Measurements from ENCODE around the gene NUS1. TPM values are rescaled to one million over a fixed set of nuclear protein-coding genes. Genes with fewer than 3 reads are reported as not detected.
"Not testable (repeated sequence)": the region's sequence is repeated elsewhere in the genome, so short reads cannot be mapped to it uniquely, and the experiment has no call there.

Gene NUS1
- total and polyA plus RNA-seq, 2 donors from 2014 or later: 21.4 to 35.8 TPM

GRCh38 chr6:117740605-117741004 is 65.3 kb downstream of the NUS1 start:
- Histone ChIP-seq H3K27ac (ENCODE audit: low read depth in 2 of 2, low read length in 2 of 2) (no peak overlapping the region), H3K9me3 (ENCODE audit: control insufficient read depth in 2 of 3, insufficient read depth in 1 of 3, low read length in 3 of 3) (no peaks in the 10 kb centered on the region), H3K9ac (ENCODE audit: low read length in 3 of 3) (no peak overlapping the region), H3K36me3 (ENCODE audit: control insufficient read depth in 2 of 3, insufficient read depth in 3 of 3, low read length in 3 of 3) (no peaks in the 10 kb centered on the region), H3K27me3 (ENCODE audit: control insufficient read depth, insufficient read depth, low read length) (no peaks in the 10 kb centered on the region), H3K4me3 (ENCODE audit: low read length in 3 of 3) (no peak overlapping the region), H3K4me1 (ENCODE audit: control insufficient read depth in 2 of 3, insufficient read depth in 2 of 3, low read depth in 1 of 3, low read length in 3 of 3) (no peaks in the 10 kb centered on the region)
- TF ChIP-seq CTCF (IDR thresholded peaks at IDR 0.05; ENCODE audit: borderline replicate concordance, extremely low read depth, insufficient read depth): no peak
- intact Hi-C loops (cut with DNase I): no loop called here
- no peak for FAIRE-seq
- DNase-seq: no peak

- H3K9me3 ChIP-seq (ENCODE audit: control insufficient read depth in 2 of 3, insufficient read depth in 1 of 3, low read length in 3 of 3); H3K27me3 ChIP-seq (ENCODE audit: control insufficient read depth, insufficient read depth, low read length); H3K27ac ChIP-seq (ENCODE audit: low read depth in 2 of 2, low read length in 2 of 2); H3K4me1 ChIP-seq (ENCODE audit: control insufficient read depth in 2 of 3, insufficient read depth in 2 of 3, low read depth in 1 of 3, low read length in 3 of 3); H3K36me3 ChIP-seq (ENCODE audit: control insufficient read depth in 2 of 3, insufficient read depth in 3 of 3, low read length in 3 of 3); H3K4me3 ChIP-seq (ENCODE audit: low read length in 3 of 3); FAIRE-seq; DNase-seq; intact Hi-C loops (cut with DNase I); H3K9ac ChIP-seq (ENCODE audit: low read length in 3 of 3): not testable (repeated sequence)
Measured at GRCh38 chr6:117750675-117751074, 75.4 kb downstream of the NUS1 start.

Other genes starting within 250 kb of the NUS1 start
- gene ROS1, start 249.5 kb upstream of the NUS1 start, total RNA-seq: 0.19 TPM
- gene ROS1, start 249.5 kb upstream of the NUS1 start, polyA plus RNA-seq (ENCODE audit: insufficient read depth, low read depth, low replicate concordance): 0.04 TPM
- gene DCBLD1, start 192.8 kb upstream of the NUS1 start, total RNA-seq: 9.6 TPM
- gene DCBLD1, start 192.8 kb upstream of the NUS1 start, polyA plus RNA-seq (ENCODE audit: insufficient read depth, low read depth, low replicate concordance): 4.1 TPM
- 21.4 TPM for gene GOPC, start 73.0 kb upstream of the NUS1 start, total RNA-seq
- 12.5 TPM for gene GOPC, start 73.0 kb upstream of the NUS1 start, polyA plus RNA-seq (ENCODE audit: insufficient read depth, low read depth, low replicate concordance)
- 0.63 TPM for gene SLC35F1, start 231.8 kb downstream of the NUS1 start, total RNA-seq
- gene SLC35F1, start 231.8 kb downstream of the NUS1 start, polyA plus RNA-seq (ENCODE audit: insufficient read depth, low read depth, low replicate concordance): 0.28 TPM

All from kidney (tissue), 14 donors.